NK-92 (cell line): ENCODE results near the gene GPRC5D.

Experiments used
- DNase-seq: peaks from one replicate; lab custom pipeline; 2025; ENCODE audit not compliant: unreplicated experiment; lab: John Stamatoyannopoulos, UW

The GPRC5D gene

GRCh38 chr12:12979731-12980259 is 27.8 kb upstream of the GPRC5D start:
- no peak for DNase-seq

GRCh38 chr12:12979126-12979525 is 27.2 kb upstream of the GPRC5D start:
- no peak for DNase-seq

GRCh38 chr12:12977231-12977630 is 25.3 kb upstream of the GPRC5D start:
- DNase-seq: no peak

GRCh38 chr12:12976366-12976765 is 24.4 kb upstream of the GPRC5D start:
- DNase-seq: no peak

DNA sequence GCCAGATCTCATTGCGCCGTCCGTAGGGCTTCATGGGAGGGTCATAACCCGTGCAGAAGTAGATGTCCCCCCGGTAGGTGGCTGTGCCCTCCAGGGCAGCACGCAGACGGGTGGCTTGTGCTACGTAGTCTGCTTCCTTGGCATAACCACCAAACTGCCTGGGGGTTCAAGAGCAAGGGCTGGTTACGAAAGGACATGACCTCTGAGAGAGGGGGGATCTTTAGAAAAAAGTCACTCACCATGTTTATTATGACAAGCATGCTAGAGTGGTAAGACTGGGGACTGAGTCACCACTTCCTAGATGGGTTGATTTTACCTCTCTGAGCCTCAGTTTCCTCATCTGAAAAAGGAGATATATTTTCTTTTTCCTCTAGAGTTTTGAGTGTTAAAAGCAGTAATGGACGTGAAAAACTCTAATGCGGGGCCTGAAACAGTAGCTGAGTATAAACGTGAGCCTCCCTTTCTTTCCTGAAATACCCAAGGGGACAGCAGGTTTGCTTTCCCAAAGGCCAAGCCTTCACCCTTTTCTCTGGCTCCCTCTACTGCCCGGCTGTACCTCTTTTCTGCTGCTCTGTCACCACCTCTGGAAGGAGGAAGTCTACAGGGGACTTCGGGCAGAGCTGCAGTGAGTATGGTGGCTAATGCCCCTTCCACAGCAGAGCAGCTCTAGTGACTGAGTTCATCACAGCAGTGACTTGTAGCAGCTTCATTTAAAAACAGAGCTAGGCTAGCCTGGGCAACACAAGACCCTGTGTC is 23.5 kb upstream of the GPRC5D start:
- DNase-seq: no peak

GRCh38 chr12:12974211-12974610 is 22.2 kb upstream of the GPRC5D start:
- DNase-seq: no peak

GRCh38 chr12:12973019-12973418 is 21.0 kb upstream of the GPRC5D start:
- no peak for DNase-seq

- DNase-seq: no peak
Observed at GRCh38 chr12:12965836-12966235, 13.9 kb upstream of the GPRC5D start.

- DNase-seq: no peak
Observed at GRCh38 chr12:12964255-12964654, 12.3 kb upstream of the GPRC5D start.

GRCh38 chr12:12960639-12961209 is 8.8 kb upstream of the GPRC5D start:
- no peak for DNase-seq

- DNase-seq: no peak
Observed at GRCh38 chr12:12958886-12959285, 6.9 kb upstream of the GPRC5D start.

GRCh38 chr12:12954878-12955625 is 3.1 kb upstream of the GPRC5D start:
- no peak for DNase-seq

- DNase-seq: no peak
Observed at GRCh38 chr12:12954356-12954755, 2.4 kb upstream of the GPRC5D start.

GRCh38 chr12:12951504-12951903 is 466 bp downstream of the GPRC5D start:
- DNase-seq: no peak

- no peak for DNase-seq
Observed at GRCh38 chr12:12947902-12948301, 4.1 kb downstream of the GPRC5D start.

DNA sequence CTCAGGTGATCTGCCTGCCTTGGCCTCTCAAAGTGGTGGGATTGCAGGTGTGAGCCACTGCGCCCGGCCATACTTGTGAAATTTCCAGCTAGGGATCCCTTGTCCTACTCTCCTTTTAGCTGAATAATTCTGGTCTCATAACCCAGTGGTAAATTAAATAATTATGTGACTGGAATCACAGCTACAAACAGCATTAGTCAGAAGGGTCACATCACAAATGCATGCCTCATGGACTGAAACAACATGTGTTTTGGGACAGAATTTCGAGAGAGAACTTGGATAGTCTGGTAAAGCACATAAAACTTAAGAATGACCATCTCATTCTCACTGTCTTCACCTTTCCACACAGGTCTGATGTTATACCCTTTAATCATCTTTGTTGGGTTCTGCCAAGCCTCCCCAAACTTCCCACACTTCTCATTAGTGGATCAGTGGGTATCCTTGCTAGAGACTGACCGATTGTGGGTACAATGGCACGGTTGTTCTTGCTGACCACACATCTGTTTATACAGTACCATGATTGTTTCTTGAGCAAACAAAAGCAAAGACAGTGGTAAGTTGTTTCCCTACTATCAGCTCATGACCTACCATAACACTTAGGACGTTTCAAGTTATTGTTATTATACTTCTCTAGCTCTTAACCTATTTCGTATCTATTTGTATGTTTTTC is 5.1 kb downstream of the GPRC5D start:
- DNase-seq: no peak

DNA sequence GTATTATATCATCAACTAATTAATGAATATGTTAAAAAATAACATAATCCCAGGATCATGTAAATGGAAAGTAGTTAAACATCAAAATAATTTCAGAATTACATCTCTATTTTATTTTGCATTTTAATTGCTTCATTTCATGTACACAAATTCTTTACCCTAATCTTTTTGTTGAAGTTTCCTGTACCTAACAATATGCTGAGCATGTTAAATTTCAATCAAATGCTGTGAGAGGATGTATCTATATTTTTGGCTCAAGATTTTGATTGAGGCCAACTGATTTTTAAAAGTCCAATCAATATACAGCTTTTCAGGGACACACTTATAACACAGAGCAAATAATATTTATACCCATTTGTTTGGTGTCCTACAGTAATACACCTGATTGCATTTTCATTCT is 6.4 kb downstream of the GPRC5D start:
- no peak for DNase-seq

- no peak for DNase-seq
Observed at GRCh38 chr12:12943586-12944260, 8.2 kb downstream of the GPRC5D start.

DNA sequence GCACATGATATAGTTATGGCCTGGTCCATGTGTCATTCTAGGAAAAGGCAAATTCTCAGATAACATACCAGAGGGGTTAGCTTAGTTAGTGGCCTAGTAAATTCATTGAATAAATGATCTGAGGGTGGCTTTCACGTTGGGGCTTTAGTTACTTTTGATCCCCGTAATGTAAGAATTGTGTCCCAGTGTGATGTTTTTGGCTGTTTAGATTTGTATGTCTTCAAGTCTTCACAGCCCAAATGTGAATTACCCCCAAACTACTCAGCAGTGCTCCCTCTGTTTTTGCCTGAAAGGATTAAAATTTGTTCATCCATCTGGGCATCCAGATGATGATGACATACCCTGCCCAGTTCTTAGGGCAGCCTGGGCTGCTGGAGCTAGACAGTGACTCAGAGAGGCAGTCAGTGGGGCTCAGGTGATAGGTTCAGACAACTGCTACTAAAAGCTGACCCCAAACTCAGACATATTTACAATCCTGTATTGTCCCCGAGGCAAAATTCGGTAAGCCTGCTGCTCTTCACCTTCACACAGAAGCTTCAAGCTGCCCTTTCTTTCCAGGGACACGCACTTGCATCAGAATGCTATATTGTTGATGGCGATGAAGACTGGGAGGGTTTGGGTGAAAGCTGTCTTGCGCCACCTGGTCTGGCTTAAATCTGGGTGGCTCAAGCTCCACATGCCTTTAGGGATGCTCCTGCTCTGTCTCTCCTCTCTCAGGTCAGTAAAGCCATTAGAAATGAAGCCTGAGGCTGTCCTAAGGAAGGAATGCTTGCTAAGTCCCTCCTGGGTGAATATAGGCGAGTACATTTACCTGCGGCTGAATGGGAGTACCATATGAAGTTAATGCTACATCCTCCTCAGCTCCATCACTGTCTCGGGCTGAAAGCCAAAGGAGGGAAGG is 10.3 kb downstream of the GPRC5D start:
- DNase-seq: no peak

GRCh38 chr12:12939888-12940287 is 12.1 kb downstream of the GPRC5D start:
- no peak for DNase-seq
